ENCODE results near the gene SLCO4C1. TPM values are rescaled to one million over a fixed set of nuclear protein-coding genes. Genes with fewer than 3 reads are reported as not detected.

SLCO4C1 gene
- total RNA-seq, 1 donor from 2014 or later = 0.22 TPM

GRCh38 chr5:102231693-102232619 is 64.1 kb downstream of the SLCO4C1 start:
- TF ChIP-seq CTCF (IDR thresholded peaks at IDR 0.05; ENCODE audit: borderline replicate concordance) = no peak
- intact Hi-C loops (cut with micrococcal nuclease) = no loop called here
- Histone ChIP-seq H3K27ac (replicated peaks) (no peak overlapping the region), H3K36me3 (no peaks in the 10 kb centered on the region), H3K4me3 (no peak overlapping the region), H3K9me3 (replicated peaks) (no peaks in the 10 kb centered on the region), H3K4me1 (no peaks in the 10 kb centered on the region), H3K27me3 (ENCODE audit: low read depth) (no peaks in the 10 kb centered on the region)
- no peak for DNase-seq

GRCh38 chr5:102229685-102230084 is 66.4 kb downstream of the SLCO4C1 start:
- TF ChIP-seq CTCF (IDR thresholded peaks at IDR 0.05; ENCODE audit: borderline replicate concordance) = no peak
- no peaks in the 10 kb centered on the region for H3K27me3 ChIP-seq (ENCODE audit: low read depth)
- H3K27ac ChIP-seq (replicated peaks) = no peak overlapping the region
- intact Hi-C loops (cut with micrococcal nuclease) = no loop called here
- H3K4me1 ChIP-seq = no peaks in the 10 kb centered on the region
- no peak for DNase-seq
- H3K9me3 ChIP-seq (replicated peaks) = no peaks in the 10 kb centered on the region
- no peak overlapping the region for H3K4me3 ChIP-seq
- H3K36me3 ChIP-seq = no peaks in the 10 kb centered on the region

- H3K27ac ChIP-seq (replicated peaks) = no peak overlapping the region
- peaks cover 20% of the 10 kb centered on the region for H3K9me3 ChIP-seq (replicated peaks)
- TF ChIP-seq CTCF (IDR thresholded peaks at IDR 0.05; ENCODE audit: borderline replicate concordance) = no peak
- H3K27me3 ChIP-seq (ENCODE audit: low read depth) = no peaks in the 10 kb centered on the region
- intact Hi-C loops (cut with micrococcal nuclease) = no loop called here
- H3K36me3 ChIP-seq = no peaks in the 10 kb centered on the region
- H3K4me1 ChIP-seq = no peaks in the 10 kb centered on the region
- DNase-seq = no peak
- no peak overlapping the region for H3K4me3 ChIP-seq
These were observed 69.8 kb downstream of the SLCO4C1 start for GRCh38 chr5:102226321-102226720.

- no peak overlapping the region for H3K4me3 ChIP-seq
- H3K9me3 ChIP-seq (replicated peaks) = peaks cover 38% of the 10 kb centered on the region
- H3K27me3 ChIP-seq (ENCODE audit: low read depth) = no peaks in the 10 kb centered on the region
- TF ChIP-seq CTCF (IDR thresholded peaks at IDR 0.05; ENCODE audit: borderline replicate concordance) = peak; percentile 49
- intact Hi-C loops (cut with micrococcal nuclease) = no loop called here
- H3K27ac ChIP-seq (replicated peaks) = no peak overlapping the region
- H3K36me3 ChIP-seq = no peaks in the 10 kb centered on the region
- no peak for DNase-seq
- H3K4me1 ChIP-seq = no peaks in the 10 kb centered on the region
These were observed 72.3 kb downstream of the SLCO4C1 start for GRCh38 chr5:102223542-102224477.

GRCh38 chr5:102222772-102223171 is 73.3 kb downstream of the SLCO4C1 start:
- Histone ChIP-seq H3K36me3 (no peaks in the 10 kb centered on the region), H3K27me3 (ENCODE audit: low read depth) (no peaks in the 10 kb centered on the region), H3K27ac (replicated peaks) (no peak overlapping the region), H3K9me3 (replicated peaks) (peaks cover 38% of the 10 kb centered on the region), H3K4me1 (no peaks in the 10 kb centered on the region), H3K4me3 (no peak overlapping the region)
- no peak for DNase-seq
- no peak for TF ChIP-seq CTCF (IDR thresholded peaks at IDR 0.05; ENCODE audit: borderline replicate concordance)
- intact Hi-C loops (cut with micrococcal nuclease) = no loop called here

All from left ventricle myocardium inferior (tissue), 1 donor.